Measurements from ENCODE around the gene C20orf202.

- no peak for TF ChIP-seq CTCF (IDR thresholded peaks at IDR 0.05)
- no peak for TF ChIP-seq POLR2A (IDR thresholded peaks at IDR 0.05)
Observed at GRCh38 chr20:1163653-1164052, 39.6 kb upstream of the C20orf202 start.

Data from lower leg skin (tissue), 3 donors.